Fibroblast of lung (primary cell): Measurements from ENCODE around the gene HECTD1. TPM values are rescaled to one million over a fixed set of nuclear protein-coding genes. Genes with fewer than 3 reads are reported as not detected.
"Not testable (repeated sequence)": the region's sequence is repeated elsewhere in the genome, so short reads cannot be mapped to it uniquely, and the experiment has no call there.

Source experiments
- DNase-seq, 2 donors: peaks; one replicate each; pipeline versions ENCODE4 v3.0.0 to v3.0.0-alpha.2; 2010; ENCODE audit warnings: low read depth in 2 of 2
- H2AFZ ChIP-seq: 2 replicates; pipeline ENCODE4 v1.5.1; 2012; ENCODE audit warnings: low read length, control low read depth, inconsistent platforms
- H3K27ac ChIP-seq: 2 replicates; pipeline ENCODE4 v1.5.1; 2011; ENCODE audit warnings: low read length, control low read depth; ENCODE audit not compliant: insufficient read depth
- H3K27me3 ChIP-seq: 2 replicates; pipeline ENCODE4 v1.5.1; 2011; ENCODE audit warnings: mild to moderate bottlenecking, low read length; ENCODE audit not compliant: control insufficient read depth, insufficient read depth
- H3K36me3 ChIP-seq: 2 replicates; pipeline ENCODE4 v1.5.1; 2011; ENCODE audit warnings: low read length; ENCODE audit not compliant: control insufficient read depth, insufficient read depth
- H3K4me1 ChIP-seq: 2 replicates; pipeline ENCODE4 v1.5.1; 2011; ENCODE audit warnings: low read length; ENCODE audit not compliant: control insufficient read depth, insufficient read depth; ENCODE audit errors: extremely low read depth
- H3K4me2 ChIP-seq: 2 replicates; pipeline ENCODE4 v1.5.1; 2011; ENCODE audit warnings: low read length, control low read depth; ENCODE audit not compliant: insufficient read depth; ENCODE audit errors: extremely low read depth
- H3K4me3 ChIP-seq, 4 experiments: fragments of 200-600 bp in 1 of 4; sonication (generic) in 1 of 4; replicated peaks in 1 of 4; 2 replicates each; pipeline ENCODE4 v1.5.1; 2011 to 2016; ENCODE audit warnings: low read length in 4 of 4, low read depth in 3 of 4, mild to moderate bottlenecking in 3 of 4, control low read depth in 2 of 4, inconsistent platforms in 1 of 4, mixed read lengths in 1 of 4; ENCODE audit not compliant: insufficient read depth in 1 of 4; ENCODE audit errors: control extremely low read depth in 1 of 4
- H3K79me2 ChIP-seq: 2 replicates; pipeline ENCODE4 v1.5.1; 2012; ENCODE audit warnings: mild to moderate bottlenecking, low read length, inconsistent platforms; ENCODE audit not compliant: control insufficient read depth, insufficient read depth
- H3K9ac ChIP-seq: 2 replicates; pipeline ENCODE4 v1.5.1; 2011; ENCODE audit warnings: mild to moderate bottlenecking, low read length, control low read depth; ENCODE audit not compliant: insufficient read depth
- H3K9me3 ChIP-seq: 2 replicates; pipeline ENCODE4 v1.5.1; 2012; ENCODE audit warnings: low read depth, low read length; ENCODE audit not compliant: control insufficient read depth, insufficient read depth
- H4K20me1 ChIP-seq: 2 replicates; pipeline ENCODE4 v1.5.1; 2011; ENCODE audit warnings: low read length; ENCODE audit not compliant: control insufficient read depth, insufficient read depth; ENCODE audit errors: extremely low read depth
- CTCF ChIP-seq, 2 donors: IDR thresholded peaks in 1 of 2; conservative IDR thresholded peaks in 1 of 2; 1 replicate in 1 of 2; 2 replicates in 1 of 2; pipeline ENCODE4 v1.5.1; 2011 to 2012; ENCODE audit warnings: low read length in 2 of 2, control low read depth in 1 of 2, inconsistent platforms in 1 of 2, low read depth in 1 of 2, mild to moderate bottlenecking in 1 of 2
- EZH2 ChIP-seq: IDR thresholded peaks from 2 replicates; pipeline ENCODE4 v1.5.1; 2012; ENCODE audit warnings: low read length, control low read depth, mild to moderate bottlenecking; ENCODE audit errors: missing control alignments
- polyA plus RNA-seq, 2 donors: library from polyadenylated mRNA; depleted of rRNA in 1 of 2; stranded (reverse) in 1 of 2; unstranded in 1 of 2; fragments of >200 nt; gene quantifications; 2 replicates each; pipeline ENCODE4 v1.2.1, GENCODE V29; 2011 to 2012; ENCODE audit warnings: missing spikeins in 1 of 2
- total RNA-seq: library from RNA; depleted of rRNA; stranded (reverse); fragments of >200 nt; gene quantifications from 2 replicates; pipeline ENCODE4 v1.2.1, GENCODE V29; 2014

The HECTD1 gene
- total and polyA plus RNA-seq, 2 donors (not counting 1 experiment from before 2014, with no cell fraction given) = 135 to 534 TPM

DNA sequence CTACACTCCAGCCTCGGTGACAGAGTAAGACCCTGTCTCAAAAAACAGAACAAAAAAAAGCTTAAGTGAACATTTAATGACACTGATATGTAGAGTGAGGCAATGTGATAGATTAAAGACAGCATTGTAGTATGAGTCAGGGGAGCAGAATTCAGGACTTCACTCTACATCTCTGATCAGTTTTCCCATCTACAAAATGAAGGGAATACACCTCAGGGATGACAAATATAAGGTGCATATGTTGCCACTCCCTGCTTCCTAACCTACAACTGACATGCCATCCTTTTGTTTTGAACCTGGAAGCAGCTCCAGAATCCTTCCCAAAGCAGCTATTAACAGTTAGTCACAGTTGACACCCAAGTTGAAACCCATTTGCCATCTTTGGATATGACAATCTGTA is 150.6 kb downstream of the HECTD1 start:
- no peak for DNase-seq
- Histone ChIP-seq H3K27me3 (no peaks in the 10 kb centered on the region), H3K79me2 (no peaks in the 10 kb centered on the region), H3K27ac (no peak overlapping the region), H3K36me3 (no peaks in the 10 kb centered on the region), H3K4me1 (peaks cover 2% of the 10 kb centered on the region), H3K9ac (no peak overlapping the region), H3K4me3 (no peak overlapping the region), H3K9me3 (no peaks in the 10 kb centered on the region), H2AFZ (no peak overlapping the region), H4K20me1 (no peaks in the 10 kb centered on the region), H3K4me2 (no peak overlapping the region)
- TF ChIP-seq EZH2 = no peak
- TF ChIP-seq CTCF (conservative IDR thresholded peaks at IDR 0.05 in 1 of 2, IDR thresholded peaks at IDR 0.05 in 1 of 2; ENCODE audit: low read depth in 1 of 2, low read length in 2 of 2) = no peak

GRCh38 chr14:31052905-31053586 is 154.5 kb downstream of the HECTD1 start:
- not testable (repeated sequence) for H3K27ac ChIP-seq, H2AFZ ChIP-seq, H3K4me2 ChIP-seq, H3K4me3 ChIP-seq, H3K9me3 ChIP-seq, H3K4me1 ChIP-seq, H3K9ac ChIP-seq, H3K27me3 ChIP-seq, H4K20me1 ChIP-seq, H3K79me2 ChIP-seq, H3K36me3 ChIP-seq
- DNase-seq = peak; percentile 65 to 81

GRCh38 chr14:31051511-31051910 is 156.1 kb downstream of the HECTD1 start:
- Histone ChIP-seq H3K79me2 (no peaks in the 10 kb centered on the region), H3K4me1 (no peaks in the 10 kb centered on the region), H2AFZ (no peak overlapping the region), H3K27ac (no peak overlapping the region), H3K4me2 (no peak overlapping the region), H3K36me3 (no peaks in the 10 kb centered on the region), H3K9ac (no peak overlapping the region), H3K9me3 (no peaks in the 10 kb centered on the region), H4K20me1 (no peaks in the 10 kb centered on the region), H3K4me3 (no peak overlapping the region), H3K27me3 (no peaks in the 10 kb centered on the region)
- no peak for DNase-seq
- TF ChIP-seq CTCF (conservative IDR thresholded peaks at IDR 0.05 in 1 of 2, IDR thresholded peaks at IDR 0.05 in 1 of 2; ENCODE audit: low read depth in 1 of 2, low read length in 2 of 2) = no peak
- no peak for TF ChIP-seq EZH2
